GM23338 (cell line): ENCODE measurements around the gene OR4E1.

Experiments
- CREB1 ChIP-seq: fragments of 250-450 bp; sonication (Bioruptor Pico); IDR thresholded peaks from 2 replicates; pipeline ENCODE4 v1.5.0; 2020; ENCODE audit warnings: low read depth, mild to moderate bottlenecking, moderate library complexity
- CTCF ChIP-seq, 2 experiments: fragments of 200-600 bp in 1 of 2; sonication (generic) in 1 of 2; conservative IDR thresholded peaks; 2 replicates each; pipeline versions ENCODE4 v1.5.1 to v1.6.1; 2016 to 2017; ENCODE audit warnings: antibody characterized with exemption in 2 of 2, low read depth in 2 of 2, mild to moderate bottlenecking in 2 of 2, moderate library complexity in 1 of 2
- ETS1 ChIP-seq: IDR thresholded peaks from 2 replicates; pipeline ENCODE4 v1.6.1; 2016; ENCODE audit warnings: antibody characterized with exemption
- EZH2 ChIP-seq: fragments of 200-600 bp; sonication (generic); IDR thresholded peaks from one replicate; pipeline ENCODE4 v1.8.0; 2017; ENCODE audit warnings: antibody characterized with exemption, mild to moderate bottlenecking, low read depth; ENCODE audit not compliant: unreplicated experiment
- EZH2phosphoT487 ChIP-seq: fragments of 200-600 bp; sonication (generic); IDR thresholded peaks from one replicate; pipeline ENCODE4 v1.8.1; 2018; ENCODE audit warnings: antibody characterized with exemption; ENCODE audit not compliant: unreplicated experiment
- JUNB ChIP-seq: IDR thresholded peaks from one replicate; pipeline ENCODE4 v1.6.1; 2016; ENCODE audit warnings: antibody characterized with exemption; ENCODE audit not compliant: unreplicated experiment
- ZNF114 ChIP-seq: fragments of 250-450 bp; sonication (Bioruptor Pico); IDR thresholded peaks from 2 replicates; pipeline ENCODE4 v1.5.0; 2020; ENCODE audit warnings: mild to moderate bottlenecking, moderate library complexity
- ZNF331 ChIP-seq: fragments of 250-450 bp; sonication (Bioruptor Pico); IDR thresholded peaks from 2 replicates; pipeline ENCODE4 v1.5.0; 2020; ENCODE audit warnings: low read depth, mild to moderate bottlenecking, moderate library complexity

- TF ChIP-seq CTCF (conservative IDR thresholded peaks at IDR 0.05; ENCODE audit: low read depth in 2 of 2), result no peak
- no peak for TF ChIP-seq EZH2
- TF ChIP-seq CREB1 (CRISPR knock-in tag), result no peak
- TF ChIP-seq ZNF331 (CRISPR knock-in tag), result no peak
- TF ChIP-seq ETS1, result no peak
- TF ChIP-seq ZNF114 (CRISPR knock-in tag), result no peak
- no peak for TF ChIP-seq EZH2phosphoT487
- no peak for TF ChIP-seq JUNB
These were observed 28.7 kb upstream of the OR4E1 start for GRCh38 chr14:21702316-21702715.
